Psoas muscle (tissue), 8 donors: ENCODE measurements around the gene ADGRD1. TPM values are rescaled to one million over a fixed set of nuclear protein-coding genes. Genes with fewer than 3 reads are reported as not detected.

Source experiments
- ATAC-seq, 4 donors: fragments of 200-7000 bp; cut with Tn5 transposase; one replicate each; pipeline ENCODE4 v1.9.1; 2020; ENCODE audit warnings: moderate library complexity in 3 of 4, mild to moderate bottlenecking in 2 of 4
- DNase-seq, 2 donors: peaks; one replicate each; pipeline ENCODE4 v3.0.0-alpha.2; 2020
- H3K27ac ChIP-seq: fragments of 200-600 bp; one replicate; pipeline ENCODE4 v1.8.0; 2022
- H3K27me3 ChIP-seq, 3 donors: fragments of 200-600 bp in 1 of 3; one replicate each; pipeline versions ENCODE4 v1.6.1 to v1.8.0; 2013 to 2022; ENCODE audit warnings: low read length in 2 of 3, mild to moderate bottlenecking in 2 of 3, moderate library complexity in 1 of 3; ENCODE audit not compliant: insufficient read depth in 3 of 3
- H3K36me3 ChIP-seq, 2 donors: fragments of 200-600 bp in 1 of 2; one replicate each; pipeline versions ENCODE4 v1.6.1 to v1.8.0; 2013 to 2022; ENCODE audit warnings: low read depth in 1 of 2, mild to moderate bottlenecking in 1 of 2, moderate library complexity in 1 of 2; ENCODE audit not compliant: insufficient read depth in 1 of 2
- H3K4me1 ChIP-seq: fragments of 200-600 bp; one replicate; pipeline ENCODE4 v1.8.0; 2022
- H3K4me3 ChIP-seq: fragments of 200-600 bp; one replicate; pipeline ENCODE4 v1.8.0; 2022; ENCODE audit warnings: mild to moderate bottlenecking
- H3K9me3 ChIP-seq: fragments of 200-600 bp; one replicate; pipeline ENCODE4 v1.8.0; 2022
- WGBS, 3 donors: extraction: QIAGEN DNeasy Blood & Tissue Kit; methylation state at CpG; one replicate each; pipeline versions ENCODE4 v1.1.6 to v1.1.7; 2013; 5-methylcytosine and 5-hydroxymethylcytosine counted together
- intact Hi-C, 2 donors: fragments of 100-400 bp; cut with DNase I; formaldehyde crosslinking; loops; one replicate each; pipeline versions ENCODE4 v1.11.0 to v1.14.2; 2022
- polyA plus RNA-seq, 3 donors: library from polyadenylated mRNA; stranded (reverse); fragments of 200-250 nt; gene quantifications; one replicate each; pipeline ENCODE4 v1.2.3, GENCODE V29; 2013
- total RNA-seq, 4 donors: library from RNA; stranded (reverse); fragmentation: NEBNext Ultra II Directional in 2 of 4; extraction: Animal tissue kit (Norgen Biotek cat#: 25700) in 2 of 4; gene quantifications; one replicate each; pipeline versions ENCODE4 v1.2.1 to v1.2.4, GENCODE V29; 2021 to 2023
- TF ChIP-seq, protein P1 (sequence below): fragments of 200-600 bp; IDR thresholded peaks from one replicate; pipeline ENCODE4 v1.8.0; 2022; ENCODE audit warnings: antibody characterized with exemption
- donor health status: healthy with polysubstance abuse.
- donor health status: DM: no; HTN: no; CAD: no; lungs with moderate emphysema.
- donor health status: Bipolar disorder and iron deficiency.
- donor health status: healthy.
- donor health status: DM: yes; HTN: yes; CAD: no.
- donor health status: DM: no; HTN: no; CAD: no.
- donor health status: DM: no; HTN: no; CAD: no.
- donor health status: DM: yes; HTN: yes; CAD: no.

The ADGRD1 gene
- total and polyA plus RNA-seq, 7 donors: 2.1 to 11.6 (median 3.6) TPM

DNA sequence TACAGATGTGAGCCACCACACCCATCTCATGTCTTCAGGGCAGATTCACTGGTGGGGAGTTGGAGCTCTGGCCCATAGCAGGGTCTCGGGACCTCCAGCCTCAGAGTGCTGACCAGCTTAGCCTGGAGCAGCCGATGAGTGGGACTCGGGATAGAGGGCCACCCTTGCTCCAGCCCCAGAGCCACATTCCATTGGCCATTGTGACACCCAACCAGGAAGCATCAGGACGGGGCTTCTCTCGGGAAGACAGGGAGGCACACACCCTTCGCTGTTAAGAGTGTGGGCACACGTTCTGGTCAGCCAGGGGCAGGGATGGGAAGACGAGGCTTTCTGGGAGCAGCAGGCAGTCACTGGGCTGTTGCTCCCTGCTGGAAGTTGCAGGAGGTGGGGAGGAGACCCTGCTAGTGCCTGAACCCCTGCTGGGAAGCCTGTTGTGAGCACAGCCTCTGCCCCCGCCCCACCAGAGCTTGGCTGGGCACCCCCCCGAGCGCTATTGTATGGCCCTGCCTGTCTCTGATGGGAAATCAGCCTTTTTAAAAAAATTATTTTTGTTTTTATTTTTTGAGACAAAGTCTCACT is 1.6 kb downstream of the ADGRD1 start:
- DNase-seq: peak in 1 of 2 donors; percentile 40

DNA sequence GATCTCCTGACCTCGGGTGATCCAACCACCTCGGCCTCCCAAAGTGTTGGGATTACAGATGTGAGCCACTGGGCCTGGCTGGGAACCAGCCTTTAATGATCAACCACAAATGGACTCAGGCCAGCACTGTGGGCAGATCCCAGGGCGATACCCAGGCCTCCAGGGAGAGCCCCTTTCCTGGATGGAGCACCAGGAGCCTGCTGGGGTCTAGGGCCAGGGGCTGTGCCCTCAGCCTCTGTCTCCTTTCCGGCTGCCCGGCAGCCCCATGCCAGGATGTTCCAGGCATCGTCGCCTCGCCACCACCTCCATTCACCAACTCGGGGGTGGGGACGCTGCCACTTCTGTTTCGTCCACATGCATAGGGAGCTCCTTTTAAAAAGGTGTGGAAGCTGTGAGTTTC is 2.3 kb downstream of the ADGRD1 start:
- TF ChIP-seq, protein P1, sequence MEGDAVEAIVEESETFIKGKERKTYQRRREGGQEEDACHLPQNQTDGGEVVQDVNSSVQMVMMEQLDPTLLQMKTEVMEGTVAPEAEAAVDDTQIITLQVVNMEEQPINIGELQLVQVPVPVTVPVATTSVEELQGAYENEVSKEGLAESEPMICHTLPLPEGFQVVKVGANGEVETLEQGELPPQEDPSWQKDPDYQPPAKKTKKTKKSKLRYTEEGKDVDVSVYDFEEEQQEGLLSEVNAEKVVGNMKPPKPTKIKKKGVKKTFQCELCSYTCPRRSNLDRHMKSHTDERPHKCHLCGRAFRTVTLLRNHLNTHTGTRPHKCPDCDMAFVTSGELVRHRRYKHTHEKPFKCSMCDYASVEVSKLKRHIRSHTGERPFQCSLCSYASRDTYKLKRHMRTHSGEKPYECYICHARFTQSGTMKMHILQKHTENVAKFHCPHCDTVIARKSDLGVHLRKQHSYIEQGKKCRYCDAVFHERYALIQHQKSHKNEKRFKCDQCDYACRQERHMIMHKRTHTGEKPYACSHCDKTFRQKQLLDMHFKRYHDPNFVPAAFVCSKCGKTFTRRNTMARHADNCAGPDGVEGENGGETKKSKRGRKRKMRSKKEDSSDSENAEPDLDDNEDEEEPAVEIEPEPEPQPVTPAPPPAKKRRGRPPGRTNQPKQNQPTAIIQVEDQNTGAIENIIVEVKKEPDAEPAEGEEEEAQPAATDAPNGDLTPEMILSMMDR: no peak
- H3K27me3 ChIP-seq: peaks cover 0 to 3% (median 0%) of the 10 kb centered on the region in 3 donors
- WGBS, 3 donors: 87 to 91% (median 90%) methylated on average over 11 of the region's 11 CpGs
- H3K27ac ChIP-seq: no peak overlapping the region
- H3K4me1 ChIP-seq: peaks cover 7% of the 10 kb centered on the region
- H3K36me3 ChIP-seq: no peaks in the 10 kb centered on the region
- H3K9me3 ChIP-seq: no peaks in the 10 kb centered on the region
- DNase-seq (no peak), ATAC-seq (no peak)
- intact Hi-C loops: no loop called here
- H3K4me3 ChIP-seq: peak overlapping the region; percentile 67

More for the DNA sequence above, 1.6 kb downstream of the ADGRD1 start:
- Histone ChIP-seq H3K27ac (no peak overlapping the region), H3K9me3 (no peaks in the 10 kb centered on the region), H3K4me1 (peaks cover 7% of the 10 kb centered on the region), H3K36me3 (no peaks in the 10 kb centered on the region), H3K27me3 (peaks cover 0 to 3% (median 0%) of the 10 kb centered on the region in 3 donors), H3K4me3 (peak overlapping the region; percentile 67)
- intact Hi-C loops: no loop called here
- TF ChIP-seq, protein P1: no peak
- peak in 3 of 4 donors; percentile 21 to 51 (median 23) for ATAC-seq
- WGBS, 3 donors: 72 to 84% (median 82%) methylated on average over 11 of the region's 11 CpGs

DNA sequence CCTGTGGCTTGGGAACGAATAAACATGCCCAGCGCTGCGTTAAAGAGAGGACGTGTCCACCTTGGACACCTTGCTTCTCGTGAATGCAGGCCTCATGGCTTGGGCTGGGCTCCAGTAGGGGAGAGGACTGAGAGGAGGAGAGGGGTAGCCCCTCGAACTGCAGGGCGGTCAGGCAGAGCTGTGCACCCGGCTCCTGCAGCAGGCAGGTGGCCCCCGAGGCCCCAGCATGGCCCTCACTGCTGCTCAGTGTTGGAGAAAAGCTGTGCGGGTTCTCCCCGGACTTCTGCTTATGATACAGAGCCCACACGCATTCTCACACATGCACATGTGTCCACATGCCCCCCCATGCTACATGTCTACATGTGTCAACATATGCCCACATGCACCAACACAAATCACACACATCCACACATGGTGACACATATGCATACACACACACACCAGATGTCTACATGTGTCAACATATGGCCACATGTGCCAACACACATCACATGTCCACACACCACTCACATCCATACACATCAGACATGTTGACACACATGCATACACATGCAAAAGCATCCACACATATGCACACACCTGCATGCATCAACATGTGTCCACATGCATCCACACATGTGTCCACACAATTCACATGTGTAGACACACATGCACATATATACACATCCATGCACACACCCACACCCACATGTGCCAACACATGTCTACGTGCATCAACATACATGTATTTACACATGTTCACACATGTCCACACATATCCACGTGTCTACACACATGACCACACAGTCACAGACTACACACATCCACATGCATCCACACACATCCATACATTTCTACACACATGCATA is 3.0 kb downstream of the ADGRD1 start:
- intact Hi-C loops: no loop called here

DNA sequence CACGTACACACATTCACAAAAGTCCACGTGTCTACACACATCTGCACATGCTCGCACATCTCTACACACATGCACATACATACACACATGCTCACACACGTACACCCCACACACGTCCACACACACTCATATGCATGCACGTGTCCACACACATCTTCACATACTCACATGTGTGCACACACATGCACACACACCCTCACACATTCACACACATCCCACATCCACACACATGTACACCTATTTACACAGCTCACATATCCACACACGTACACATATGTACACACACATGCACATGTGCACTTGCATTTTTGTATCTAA is 3.6 kb downstream of the ADGRD1 start:
- ATAC-seq: no peak
- DNase-seq: no peak
- WGBS, 3 donors: 82 to 92% (median 91%) methylated on average over 7 of the region's 7 CpGs
- Histone ChIP-seq H3K27ac (no peak overlapping the region), H3K9me3 (no peaks in the 10 kb centered on the region), H3K4me3 (no peak overlapping the region), H3K27me3 (peaks cover 0 to 3% (median 0%) of the 10 kb centered on the region in 3 donors), H3K36me3 (no peaks in the 10 kb centered on the region), H3K4me1 (peaks cover 18% of the 10 kb centered on the region)
- intact Hi-C loops: no loop called here
- TF ChIP-seq, protein P1: no peak

More for the DNA sequence above, 3.0 kb downstream of the ADGRD1 start:
- Histone ChIP-seq H3K27me3 (peaks cover 0 to 3% (median 0%) of the 10 kb centered on the region in 3 donors), H3K4me3 (no peak overlapping the region), H3K4me1 (peaks cover 12% of the 10 kb centered on the region), H3K9me3 (no peaks in the 10 kb centered on the region), H3K36me3 (no peaks in the 10 kb centered on the region), H3K27ac (no peak overlapping the region)
- WGBS, 3 donors: 91 to 93% (median 92%) methylated on average over 14 of the region's 14 CpGs
- TF ChIP-seq, protein P1: no peak
- ATAC-seq (no peak), DNase-seq (no peak)
